ENCODE measurements around the gene FOXK2.
"Not testable (repeated sequence)": the region's sequence is repeated elsewhere in the genome, so short reads cannot be mapped to it uniquely, and the experiment has no call there.

FOXK2 gene

GRCh38 chr17:82565551-82565950 lies 46.0 kb downstream of the FOXK2 start:
- no peak for DNase-seq (ENCODE audit: low spot score)

- no peak for DNase-seq (ENCODE audit: low spot score)
Observed at GRCh38 chr17:82566129-82566960, 46.8 kb downstream of the FOXK2 start.

GRCh38 chr17:82567286-82567685 lies 47.8 kb downstream of the FOXK2 start:
- DNase-seq (ENCODE audit: low spot score): no peak

- no peak for DNase-seq (ENCODE audit: low spot score)
Observed at GRCh38 chr17:82568997-82569393, 49.5 kb downstream of the FOXK2 start.

GRCh38 chr17:82569621-82570020 lies 50.1 kb downstream of the FOXK2 start:
- no peak for DNase-seq (ENCODE audit: low spot score)

GRCh38 chr17:82570277-82570676 lies 50.7 kb downstream of the FOXK2 start:
- DNase-seq (ENCODE audit: low spot score): no peak

- DNase-seq (ENCODE audit: low spot score): no peak
Observed at GRCh38 chr17:82571855-82572254, 52.3 kb downstream of the FOXK2 start.

- DNase-seq (ENCODE audit: low spot score): no peak
Observed at GRCh38 chr17:82574041-82574440, 54.5 kb downstream of the FOXK2 start.

- not testable (repeated sequence) for DNase-seq (ENCODE audit: low spot score)
Observed at GRCh38 chr17:82575581-82576221, 56.2 kb downstream of the FOXK2 start.

- no peak for DNase-seq (ENCODE audit: low spot score)
Observed at GRCh38 chr17:82577300-82577699, 57.8 kb downstream of the FOXK2 start.

GRCh38 chr17:82579969-82580368 lies 60.4 kb downstream of the FOXK2 start:
- not testable (repeated sequence) for DNase-seq (ENCODE audit: low spot score)

GRCh38 chr17:82582213-82582612 lies 62.7 kb downstream of the FOXK2 start:
- no peak for DNase-seq (ENCODE audit: low spot score)

- no peak for DNase-seq (ENCODE audit: low spot score)
Observed at GRCh38 chr17:82582709-82583108, 63.2 kb downstream of the FOXK2 start.

- no peak for DNase-seq (ENCODE audit: low spot score)
Observed at GRCh38 chr17:82583720-82584234, 64.2 kb downstream of the FOXK2 start.

- not testable (repeated sequence) for DNase-seq (ENCODE audit: low spot score)
Observed at GRCh38 chr17:82585935-82586575, 66.5 kb downstream of the FOXK2 start.

- DNase-seq (ENCODE audit: low spot score): no peak
Observed at GRCh38 chr17:82586576-82587233, 67.2 kb downstream of the FOXK2 start.

GRCh38 chr17:82587234-82588086 lies 67.9 kb downstream of the FOXK2 start:
- no peak for DNase-seq (ENCODE audit: low spot score)

GRCh38 chr17:82588266-82589175 lies 69.0 kb downstream of the FOXK2 start:
- no peak for DNase-seq (ENCODE audit: low spot score)

- no peak for DNase-seq (ENCODE audit: low spot score)
Observed at GRCh38 chr17:82589851-82590180, 70.3 kb downstream of the FOXK2 start.

GRCh38 chr17:82590216-82590615 lies 70.7 kb downstream of the FOXK2 start:
- DNase-seq (ENCODE audit: low spot score): no peak
